Neural cell (in vitro differentiated cells): ENCODE results near the gene JAGN1. TPM values are rescaled to one million over a fixed set of nuclear protein-coding genes. Genes with fewer than 3 reads are reported as not detected.
"Not testable (repeated sequence)": the region's sequence is repeated elsewhere in the genome, so short reads cannot be mapped to it uniquely, and the experiment has no call there.

Experiments used
- H2AFZ ChIP-seq: fragments of 200-600, 300-800 bp; sonication (generic), shearing (Covaris generic); 2 replicates; pipeline ENCODE4 v1.6.0; 2014; ENCODE audit warnings: low read depth, mild to moderate bottlenecking, antibody characterized with exemption, low read length, moderate library complexity
- H3F3A ChIP-seq: fragments of 200-600 bp; shearing (Covaris generic); 2 replicates; pipeline ENCODE4 v1.6.1; 2016; ENCODE audit warnings: mild to moderate bottlenecking, moderate library complexity, mixed read lengths, antibody characterized with exemption, low read length; ENCODE audit not compliant: insufficient read depth, poor library complexity, severe bottlenecking
- H3K27ac ChIP-seq: fragments of 200-600, 300-800 bp; sonication (generic), shearing (Covaris generic); 2 replicates; pipeline ENCODE4 v1.5.1; 2014; ENCODE audit warnings: mild to moderate bottlenecking, low read length, moderate library complexity
- H3K27me3 ChIP-seq: fragments of 300-800, 200-600 bp; sonication (generic), shearing (Covaris generic); 2 replicates; pipeline ENCODE4 v1.6.0; 2014; ENCODE audit warnings: mild to moderate bottlenecking, low read depth, low read length, moderate library complexity; ENCODE audit not compliant: insufficient read depth
- H3K36me3 ChIP-seq: fragments of 300-800, 200-600 bp; sonication (generic), shearing (Covaris generic); 2 replicates; pipeline ENCODE4 v1.5.1; 2014; ENCODE audit warnings: mild to moderate bottlenecking, antibody characterized with exemption, low read length, moderate library complexity; ENCODE audit not compliant: insufficient read depth
- H3K4me2 ChIP-seq: fragments of 300-800, 200-600 bp; sonication (generic), shearing (Covaris generic); 2 replicates; pipeline ENCODE4 v1.6.0; 2014; ENCODE audit warnings: mild to moderate bottlenecking, low read length
- H3K4me3 ChIP-seq: fragments of 300-800, 200-600 bp; sonication (generic), shearing (Covaris generic); 2 replicates; pipeline ENCODE4 v1.5.1; 2014; ENCODE audit warnings: mild to moderate bottlenecking, low read length, moderate library complexity
- H3K79me2 ChIP-seq: fragments of 200-600 bp; shearing (Covaris generic); replicated peaks from 2 replicates; pipeline ENCODE4 v1.6.0; 2014; ENCODE audit warnings: mild to moderate bottlenecking, low read length, moderate library complexity; ENCODE audit not compliant: insufficient read depth
- H3K9ac ChIP-seq: fragments of 300-800, 200-600 bp; sonication (generic), shearing (Covaris generic); 2 replicates; pipeline ENCODE4 v1.6.1; 2016; ENCODE audit warnings: mild to moderate bottlenecking, low read length, mixed read lengths
- H3K9me2 ChIP-seq: fragments of 200-600 bp; shearing (Covaris generic); 2 replicates; pipeline ENCODE4 v1.6.1; 2016; ENCODE audit warnings: mild to moderate bottlenecking, low read length, mixed read lengths; ENCODE audit not compliant: insufficient read depth
- H3K9me3 ChIP-seq: fragments of 200-600, 300-800 bp; sonication (generic), shearing (Covaris generic); 2 replicates; pipeline ENCODE4 v1.6.1; 2016; ENCODE audit warnings: mild to moderate bottlenecking, mixed run types, low read length, moderate library complexity, mixed read lengths
- H4K20me1 ChIP-seq: fragments of 200-600 bp; shearing (Covaris generic); 2 replicates; pipeline ENCODE4 v1.6.1; 2016; ENCODE audit warnings: mild to moderate bottlenecking, mixed run types; ENCODE audit not compliant: insufficient read depth
- CTCF ChIP-seq: fragments of 450-650 bp; IDR thresholded peaks from 2 replicates; pipeline ENCODE4 v1.5.1; 2014; ENCODE audit warnings: antibody characterized with exemption, mild to moderate bottlenecking, moderate library complexity; ENCODE audit not compliant: poor library complexity, severe bottlenecking
- EP300 ChIP-seq: fragments of 450-650 bp; conservative IDR thresholded peaks from 2 replicates; pipeline ENCODE4 v1.6.1; 2014; ENCODE audit warnings: antibody characterized with exemption, mild to moderate bottlenecking, moderate library complexity; ENCODE audit not compliant: poor library complexity, severe bottlenecking
- EZH2 ChIP-seq: fragments of 200-600, 300-800 bp; shearing (Covaris generic), sonication (generic); IDR thresholded peaks from 2 replicates; pipeline ENCODE4 v1.6.1; 2014; ENCODE audit warnings: antibody characterized with exemption, low read length, borderline replicate concordance, mild to moderate bottlenecking; ENCODE audit not compliant: insufficient read depth, poor library complexity, severe bottlenecking
- POLR2AphosphoS5 ChIP-seq: IDR thresholded peaks from 2 replicates; pipeline ENCODE4 v1.6.1; 2012
- RAD21 ChIP-seq: fragments of 450-650 bp; conservative IDR thresholded peaks from 2 replicates; pipeline ENCODE4 v1.6.1; 2014; ENCODE audit warnings: antibody characterized with exemption, mild to moderate bottlenecking, moderate library complexity
- REST ChIP-seq: IDR thresholded peaks from 2 replicates; pipeline ENCODE4 v1.6.1; 2012; ENCODE audit warnings: borderline replicate concordance
- SMC3 ChIP-seq: fragments of 450-650 bp; conservative IDR thresholded peaks from 2 replicates; pipeline ENCODE4 v1.6.1; 2014; ENCODE audit warnings: antibody characterized with exemption, mild to moderate bottlenecking, moderate library complexity; ENCODE audit not compliant: poor library complexity
- TAF1 ChIP-seq: IDR thresholded peaks from 2 replicates; pipeline ENCODE4 v1.6.1; 2012; ENCODE audit warnings: low read depth
- polyA plus RNA-seq: library from polyadenylated mRNA; depleted of rRNA; stranded (reverse); fragments of >200 nt; gene quantifications from 2 replicates; pipeline ENCODE4 v1.2.3, GENCODE V29; 2014

The JAGN1 gene
- polyA plus RNA-seq, 1 donor from 2014 or later, result 26.5 TPM

- not testable (repeated sequence) for H3K36me3 ChIP-seq, H4K20me1 ChIP-seq, H3K9ac ChIP-seq, H3K4me2 ChIP-seq, H3K4me3 ChIP-seq, H3K9me2 ChIP-seq, H2AFZ ChIP-seq, H3K79me2 ChIP-seq, H3F3A ChIP-seq, H3K27ac ChIP-seq, H3K27me3 ChIP-seq, H3K9me3 ChIP-seq
Observed at GRCh38 chr3:9939906-9940305, 49.5 kb downstream of the JAGN1 start.

GRCh38 chr3:9940746-9941145 is 50.3 kb downstream of the JAGN1 start:
- no peaks in the 10 kb centered on the region for H3F3A ChIP-seq
- no peak overlapping the region for H3K4me2 ChIP-seq
- TF ChIP-seq REST (no peak), SMC3 (no peak), TAF1 (no peak), EP300 (no peak)
- no peaks in the 10 kb centered on the region for H3K79me2 ChIP-seq
- no peaks in the 10 kb centered on the region for H4K20me1 ChIP-seq
- no peaks in the 10 kb centered on the region for H3K27me3 ChIP-seq
- H3K4me3 ChIP-seq, result no peak overlapping the region
- no peaks in the 10 kb centered on the region for H3K9me2 ChIP-seq
- no peak overlapping the region for H3K9ac ChIP-seq
- H3K9me3 ChIP-seq, result no peaks in the 10 kb centered on the region
- H3K27ac ChIP-seq, result no peak overlapping the region
- H3K36me3 ChIP-seq, result no peaks in the 10 kb centered on the region
- H2AFZ ChIP-seq, result no peak overlapping the region

GRCh38 chr3:9942164-9942563 is 51.8 kb downstream of the JAGN1 start:
- no peak for TF ChIP-seq CTCF
- no peak for TF ChIP-seq EZH2
- TF ChIP-seq POLR2AphosphoS5, result no peak
- no peak for TF ChIP-seq SMC3
- TF ChIP-seq EP300, result no peak
- TF ChIP-seq TAF1, result no peak
- no peak for TF ChIP-seq RAD21
- no peak for TF ChIP-seq REST
- no peak overlapping the region for H3K4me3 ChIP-seq
- H3K9me2 ChIP-seq, result no peaks in the 10 kb centered on the region
- H3F3A ChIP-seq, result no peaks in the 10 kb centered on the region
- H4K20me1 ChIP-seq, result no peaks in the 10 kb centered on the region
- H3K79me2 ChIP-seq, result no peaks in the 10 kb centered on the region
- H3K4me2 ChIP-seq, result no peak overlapping the region
- no peak overlapping the region for H2AFZ ChIP-seq
- no peak overlapping the region for H3K27ac ChIP-seq
- no peaks in the 10 kb centered on the region for H3K9me3 ChIP-seq
- H3K9ac ChIP-seq, result no peak overlapping the region
- no peaks in the 10 kb centered on the region for H3K36me3 ChIP-seq
- no peaks in the 10 kb centered on the region for H3K27me3 ChIP-seq
